ENCODE measurements around the gene RAB21.

RAB21 gene

GRCh38 chr12:71768900-71769299 is 14.2 kb downstream of the RAB21 start:
- CTCF ChIA-PET: interaction anchor here (2.9 kb wide), 1 partner anchor 11 kb away, joined by 7 read pairs; no protein-coding TSS in a partner anchor
- POLR2A ChIA-PET: no interaction called here
- no peak for TF ChIP-seq FOXK2 (IDR thresholded peaks at IDR 0.05)
- no peak for TF ChIP-seq ZNF384 (IDR thresholded peaks at IDR 0.05)
- TF ChIP-seq SUZ12 (IDR thresholded peaks at IDR 0.05): no peak
- TF ChIP-seq, protein P1, sequence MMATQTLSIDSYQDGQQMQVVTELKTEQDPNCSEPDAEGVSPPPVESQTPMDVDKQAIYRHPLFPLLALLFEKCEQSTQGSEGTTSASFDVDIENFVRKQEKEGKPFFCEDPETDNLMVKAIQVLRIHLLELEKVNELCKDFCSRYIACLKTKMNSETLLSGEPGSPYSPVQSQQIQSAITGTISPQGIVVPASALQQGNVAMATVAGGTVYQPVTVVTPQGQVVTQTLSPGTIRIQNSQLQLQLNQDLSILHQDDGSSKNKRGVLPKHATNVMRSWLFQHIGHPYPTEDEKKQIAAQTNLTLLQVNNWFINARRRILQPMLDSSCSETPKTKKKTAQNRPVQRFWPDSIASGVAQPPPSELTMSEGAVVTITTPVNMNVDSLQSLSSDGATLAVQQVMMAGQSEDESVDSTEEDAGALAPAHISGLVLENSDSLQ (IDR thresholded peaks at IDR 0.05): no peak
- no peak for TF ChIP-seq LEF1 (IDR thresholded peaks at IDR 0.05; ENCODE audit: borderline replicate concordance)
- TF ChIP-seq FOXM1 (IDR thresholded peaks at IDR 0.05; ENCODE audit: borderline replicate concordance): no peak
- no peak for TF ChIP-seq TARDBP (IDR thresholded peaks at IDR 0.05)
- no peak for TF ChIP-seq L3MBTL2 (conservative IDR thresholded peaks at IDR 0.05)
- TF ChIP-seq ARNT (IDR thresholded peaks at IDR 0.05): no peak
- no peak for TF ChIP-seq NFRKB (IDR thresholded peaks at IDR 0.05)
- DNase-seq (ENCODE audit: extremely low spot score): no peak

- DNase-seq (ENCODE audit: extremely low spot score): no peak
- TF ChIP-seq ZNF384 (IDR thresholded peaks at IDR 0.05) (no peak), TARDBP (IDR thresholded peaks at IDR 0.05) (no peak), SP1 (IDR thresholded peaks at IDR 0.05) (no peak), ELF4 (IDR thresholded peaks at IDR 0.05) (no peak), HDGF (IDR thresholded peaks at IDR 0.05; ENCODE audit: borderline replicate concordance) (no peak), ARNT (IDR thresholded peaks at IDR 0.05) (no peak), L3MBTL2 (conservative IDR thresholded peaks at IDR 0.05) (no peak), FOXK2 (IDR thresholded peaks at IDR 0.05) (no peak), FOXA1 (IDR thresholded peaks at IDR 0.05) (no peak), BHLHE40 (IDR thresholded peaks at IDR 0.05; ENCODE audit: borderline replicate concordance) (no peak), LEF1 (IDR thresholded peaks at IDR 0.05; ENCODE audit: borderline replicate concordance) (no peak), SUZ12 (IDR thresholded peaks at IDR 0.05) (no peak), NFRKB (IDR thresholded peaks at IDR 0.05) (no peak), FOXM1 (IDR thresholded peaks at IDR 0.05; ENCODE audit: borderline replicate concordance) (no peak), CTBP1 (IDR thresholded peaks at IDR 0.05; ENCODE audit: borderline replicate concordance) (no peak)
- TF ChIP-seq, protein P1 (IDR thresholded peaks at IDR 0.05): no peak
- CTCF ChIA-PET: interaction anchor here (0.6 kb wide), 1 partner anchor 134 kb away, joined by 3 read pairs; no protein-coding TSS in a partner anchor
- POLR2A ChIA-PET: no interaction called here
Observed at GRCh38 chr12:71771069-71771468, 16.4 kb downstream of the RAB21 start.

DNA sequence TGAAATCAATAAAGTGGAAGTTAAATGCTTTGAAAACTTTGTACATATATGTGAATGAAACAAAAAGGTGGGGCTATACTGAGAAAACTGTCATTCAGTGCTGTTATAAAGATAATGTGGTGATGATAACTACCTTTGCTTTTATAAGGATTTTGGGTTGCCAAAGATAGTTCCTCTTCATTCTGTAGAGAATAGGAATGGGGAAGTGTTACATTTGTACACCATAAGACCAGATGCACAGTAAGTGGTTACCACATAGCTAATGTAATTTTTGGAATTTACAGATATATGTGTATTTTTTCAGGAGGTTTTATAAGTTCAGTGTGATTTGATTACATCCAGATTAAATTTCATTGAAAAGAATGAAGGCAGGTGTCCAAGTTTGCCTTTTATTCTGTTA is 18.1 kb downstream of the RAB21 start:
- ChIA-PET POLR2A (no interaction called here), CTCF (no interaction called here)
- TF ChIP-seq ARNT (IDR thresholded peaks at IDR 0.05) (no peak), NFRKB (IDR thresholded peaks at IDR 0.05) (no peak), TARDBP (IDR thresholded peaks at IDR 0.05) (no peak), SUZ12 (IDR thresholded peaks at IDR 0.05) (no peak), FOXK2 (IDR thresholded peaks at IDR 0.05) (no peak), CTBP1 (IDR thresholded peaks at IDR 0.05; ENCODE audit: borderline replicate concordance) (no peak), BHLHE40 (IDR thresholded peaks at IDR 0.05; ENCODE audit: borderline replicate concordance) (no peak), ELF4 (IDR thresholded peaks at IDR 0.05) (no peak), L3MBTL2 (conservative IDR thresholded peaks at IDR 0.05) (no peak), ZNF384 (IDR thresholded peaks at IDR 0.05) (no peak), HDGF (IDR thresholded peaks at IDR 0.05; ENCODE audit: borderline replicate concordance) (no peak), LEF1 (IDR thresholded peaks at IDR 0.05; ENCODE audit: borderline replicate concordance) (no peak), FOXA1 (IDR thresholded peaks at IDR 0.05) (no peak), SP1 (IDR thresholded peaks at IDR 0.05) (no peak), FOXM1 (IDR thresholded peaks at IDR 0.05; ENCODE audit: borderline replicate concordance) (no peak)
- TF ChIP-seq, protein P1 (IDR thresholded peaks at IDR 0.05): no peak
- no peak for DNase-seq (ENCODE audit: extremely low spot score)

DNA sequence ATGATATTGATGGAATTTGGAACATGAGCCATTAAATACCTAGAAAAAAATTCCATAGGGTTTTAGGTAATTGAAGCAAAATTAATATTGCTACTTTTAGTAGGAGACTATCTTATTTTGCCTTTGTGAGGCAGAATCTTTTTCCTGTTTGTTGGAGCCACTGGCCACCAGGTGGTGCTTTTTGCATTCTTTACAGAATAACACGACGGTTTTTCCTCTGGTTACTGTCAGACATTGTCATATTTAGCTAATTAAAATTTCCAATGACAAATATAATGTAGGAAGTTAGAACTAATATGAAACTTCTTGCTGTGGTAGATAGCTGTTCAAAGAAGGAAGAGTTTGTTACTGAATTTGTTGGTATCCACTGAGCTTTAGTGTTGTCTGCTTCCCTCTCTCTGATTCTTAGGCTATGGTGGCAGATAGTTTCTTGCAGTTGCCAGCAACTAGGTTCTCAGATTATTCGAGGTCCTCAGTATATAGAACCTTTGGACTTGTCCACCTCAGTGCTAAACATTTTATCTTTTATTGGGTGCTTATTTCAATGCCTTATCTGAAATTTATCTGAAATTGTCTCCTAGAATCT is 25.7 kb downstream of the RAB21 start:
- CTCF ChIA-PET: interaction anchor here (0.6 to 1.9 kb wide), 8 partner anchors 11 to 1487 kb away, joined by 3 to 7 read pairs (median 4); no protein-coding TSS in a partner anchor
- TF ChIP-seq FOXK2 (IDR thresholded peaks at IDR 0.05): no peak
- no peak for TF ChIP-seq SP1 (IDR thresholded peaks at IDR 0.05)
- TF ChIP-seq ZNF384 (IDR thresholded peaks at IDR 0.05): no peak
- TF ChIP-seq L3MBTL2 (conservative IDR thresholded peaks at IDR 0.05): no peak
- TF ChIP-seq ARNT (IDR thresholded peaks at IDR 0.05): no peak
- TF ChIP-seq TARDBP (IDR thresholded peaks at IDR 0.05): no peak
- TF ChIP-seq FOXA1 (IDR thresholded peaks at IDR 0.05): no peak
- no peak for TF ChIP-seq HDGF (IDR thresholded peaks at IDR 0.05; ENCODE audit: borderline replicate concordance)
- no peak for TF ChIP-seq SUZ12 (IDR thresholded peaks at IDR 0.05)
- no peak for TF ChIP-seq LEF1 (IDR thresholded peaks at IDR 0.05; ENCODE audit: borderline replicate concordance)
- TF ChIP-seq NFRKB (IDR thresholded peaks at IDR 0.05): no peak
- TF ChIP-seq ELF4 (IDR thresholded peaks at IDR 0.05): no peak
- no peak for TF ChIP-seq BHLHE40 (IDR thresholded peaks at IDR 0.05; ENCODE audit: borderline replicate concordance)
- TF ChIP-seq CTBP1 (IDR thresholded peaks at IDR 0.05; ENCODE audit: borderline replicate concordance): no peak
- peak; percentile 34 for DNase-seq (ENCODE audit: extremely low spot score)
- POLR2A ChIA-PET: no interaction called here

DNA sequence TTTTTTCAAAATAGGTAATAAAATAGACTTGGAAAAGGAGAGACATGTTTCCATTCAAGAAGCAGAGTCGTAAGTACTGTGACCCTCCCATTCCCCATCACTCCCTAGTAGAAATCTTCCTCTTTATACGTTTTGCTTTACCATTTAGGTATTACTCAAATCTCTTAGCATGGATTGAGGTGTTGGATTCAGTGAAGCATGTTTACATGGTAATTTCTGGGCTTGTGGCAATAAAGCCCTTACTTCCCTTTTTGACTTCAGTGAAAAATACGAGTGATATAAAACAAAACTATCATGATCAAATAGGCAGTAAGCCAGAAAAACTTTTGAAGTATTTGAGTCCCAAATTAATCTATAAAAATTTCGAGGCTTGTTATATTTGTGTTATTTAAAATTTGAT is 27.4 kb downstream of the RAB21 start:
- ChIA-PET POLR2A (no interaction called here), CTCF (interaction anchor here (0.7 kb wide), 1 partner anchor 113 kb away, joined by 3 read pairs; no protein-coding TSS in a partner anchor)
- DNase-seq (ENCODE audit: extremely low spot score): no peak
- TF ChIP-seq NFRKB (IDR thresholded peaks at IDR 0.05): no peak
- no peak for TF ChIP-seq TARDBP (IDR thresholded peaks at IDR 0.05)
- no peak for TF ChIP-seq ELF4 (IDR thresholded peaks at IDR 0.05)
- no peak for TF ChIP-seq ARNT (IDR thresholded peaks at IDR 0.05)
- no peak for TF ChIP-seq BHLHE40 (IDR thresholded peaks at IDR 0.05; ENCODE audit: borderline replicate concordance)
- no peak for TF ChIP-seq SUZ12 (IDR thresholded peaks at IDR 0.05)
- no peak for TF ChIP-seq SP1 (IDR thresholded peaks at IDR 0.05)
- no peak for TF ChIP-seq FOXM1 (IDR thresholded peaks at IDR 0.05; ENCODE audit: borderline replicate concordance)
- TF ChIP-seq LEF1 (IDR thresholded peaks at IDR 0.05; ENCODE audit: borderline replicate concordance): no peak
- TF ChIP-seq HDGF (IDR thresholded peaks at IDR 0.05; ENCODE audit: borderline replicate concordance): no peak
- TF ChIP-seq CTBP1 (IDR thresholded peaks at IDR 0.05; ENCODE audit: borderline replicate concordance): no peak
- no peak for TF ChIP-seq ZNF384 (IDR thresholded peaks at IDR 0.05)
- no peak for TF ChIP-seq FOXK2 (IDR thresholded peaks at IDR 0.05)
- TF ChIP-seq L3MBTL2 (conservative IDR thresholded peaks at IDR 0.05): no peak
- no peak for TF ChIP-seq FOXA1 (IDR thresholded peaks at IDR 0.05)
- TF ChIP-seq, protein P1 (IDR thresholded peaks at IDR 0.05): no peak
